Loucy (cell line): Measurements from ENCODE around the gene GPR63.

Source experiments
- H2AFZ ChIP-seq: fragments of 200-600 bp; sonication (generic); 2 replicates; pipeline ENCODE4 v1.6.0; 2016; ENCODE audit warnings: antibody characterized with exemption, mild to moderate bottlenecking, low read length, moderate library complexity
- H3F3A ChIP-seq: fragments of 200-600 bp; 2 replicates; pipeline ENCODE4 v1.6.0; 2016; ENCODE audit warnings: antibody characterized with exemption, low read depth, mild to moderate bottlenecking
- H3K27me3 ChIP-seq: fragments of 200-600 bp; sonication (generic); 2 replicates; pipeline ENCODE4 v1.6.1; 2014; ENCODE audit warnings: low read length, mild to moderate bottlenecking; ENCODE audit not compliant: insufficient read depth, poor library complexity, severe bottlenecking
- H3K36me3 ChIP-seq: fragments of 200-600 bp; sonication (generic); 2 replicates; pipeline ENCODE4 v1.6.1; 2016; ENCODE audit warnings: low read length; ENCODE audit not compliant: insufficient read depth
- H3K4me1 ChIP-seq: fragments of 200-600 bp; sonication (generic); 2 replicates; pipeline ENCODE4 v1.5.1; 2014; ENCODE audit warnings: low read length, mild to moderate bottlenecking; ENCODE audit not compliant: insufficient read depth, poor library complexity, severe bottlenecking
- H3K4me2 ChIP-seq: fragments of 200-600 bp; sonication (generic); 2 replicates; pipeline ENCODE4 v1.6.0; 2014; ENCODE audit warnings: antibody characterized with exemption, low read length, low read depth, mild to moderate bottlenecking; ENCODE audit not compliant: poor library complexity, severe bottlenecking
- H3K4me3 ChIP-seq: fragments of 200-600 bp; sonication (generic); 2 replicates; pipeline ENCODE4 v1.5.1; 2014; ENCODE audit warnings: low read length, mild to moderate bottlenecking, mixed read lengths; ENCODE audit not compliant: poor library complexity, severe bottlenecking
- H3K79me2 ChIP-seq: fragments of 200-600 bp; sonication (generic); 2 replicates; pipeline ENCODE4 v1.6.1; 2014; ENCODE audit warnings: low read length; ENCODE audit not compliant: insufficient read depth
- H3K9ac ChIP-seq: fragments of 200-600 bp; sonication (generic); 2 replicates; pipeline ENCODE4 v1.6.0; 2014; ENCODE audit warnings: mild to moderate bottlenecking, low read depth, low read length, moderate library complexity; ENCODE audit not compliant: poor library complexity, severe bottlenecking
- H3K9me2 ChIP-seq: fragments of 200-600 bp; sonication (generic); replicated peaks from 2 replicates; pipeline ENCODE4 v1.6.1; 2016; ENCODE audit warnings: low read depth, low read length, mixed read lengths
- H3K9me3 ChIP-seq: fragments of 200-600 bp; sonication (generic); 2 replicates; pipeline ENCODE4 v1.6.1; 2014; ENCODE audit warnings: mild to moderate bottlenecking, antibody characterized with exemption, low read length, low read depth; ENCODE audit not compliant: insufficient read depth
- H4K20me1 ChIP-seq: fragments of 200-600 bp; sonication (generic); 2 replicates; pipeline ENCODE4 v1.6.0; 2014; ENCODE audit warnings: antibody characterized with exemption, low read length, mild to moderate bottlenecking; ENCODE audit not compliant: insufficient read depth, poor library complexity, severe bottlenecking
- EZH2phosphoT487 ChIP-seq: fragments of 200-600 bp; IDR thresholded peaks from 2 replicates; pipeline ENCODE4 v1.6.1; 2018; ENCODE audit warnings: antibody characterized with exemption, mild to moderate bottlenecking, moderate library complexity, borderline replicate concordance
- TF ChIP-seq, protein P1 (sequence below): fragments of 200-600 bp; sonication (generic); conservative IDR thresholded peaks from 2 replicates; pipeline ENCODE4 v1.5.1; 2014; ENCODE audit warnings: mild to moderate bottlenecking, antibody characterized with exemption, low read length

GPR63 gene

DNA sequence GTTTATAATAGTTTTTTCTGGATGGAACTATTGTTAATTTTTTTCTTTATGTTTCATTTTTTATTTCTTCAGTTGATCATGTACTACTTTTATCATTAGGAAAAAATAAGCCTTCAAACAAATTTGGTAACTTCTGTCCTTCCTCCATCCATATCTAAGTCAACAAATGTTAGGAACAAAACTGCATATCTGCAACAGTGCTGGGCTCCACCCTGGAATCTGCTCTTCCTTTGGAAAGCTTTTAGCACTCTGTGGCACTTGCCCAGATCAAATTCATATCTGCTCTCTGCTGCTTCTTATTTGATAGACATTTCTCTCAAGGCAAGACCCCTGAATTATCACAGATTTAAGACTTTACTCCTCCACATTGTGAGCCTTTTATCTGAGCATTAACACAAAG, 24.3 kb upstream of the GPR63 start:
- H2AFZ ChIP-seq: no peak overlapping the region
- no peaks in the 10 kb centered on the region for H4K20me1 ChIP-seq
- H3K4me3 ChIP-seq: no peak overlapping the region
- no peaks in the 10 kb centered on the region for H3K27me3 ChIP-seq
- no peaks in the 10 kb centered on the region for H3K79me2 ChIP-seq
- no peaks in the 10 kb centered on the region for H3K36me3 ChIP-seq
- no peaks in the 10 kb centered on the region for H3K9me3 ChIP-seq
- H3K9me2 ChIP-seq: no peaks in the 10 kb centered on the region
- no peaks in the 10 kb centered on the region for H3F3A ChIP-seq
- H3K4me1 ChIP-seq: no peaks in the 10 kb centered on the region
- no peak overlapping the region for H3K9ac ChIP-seq
- no peak overlapping the region for H3K4me2 ChIP-seq
- TF ChIP-seq, protein P1, sequence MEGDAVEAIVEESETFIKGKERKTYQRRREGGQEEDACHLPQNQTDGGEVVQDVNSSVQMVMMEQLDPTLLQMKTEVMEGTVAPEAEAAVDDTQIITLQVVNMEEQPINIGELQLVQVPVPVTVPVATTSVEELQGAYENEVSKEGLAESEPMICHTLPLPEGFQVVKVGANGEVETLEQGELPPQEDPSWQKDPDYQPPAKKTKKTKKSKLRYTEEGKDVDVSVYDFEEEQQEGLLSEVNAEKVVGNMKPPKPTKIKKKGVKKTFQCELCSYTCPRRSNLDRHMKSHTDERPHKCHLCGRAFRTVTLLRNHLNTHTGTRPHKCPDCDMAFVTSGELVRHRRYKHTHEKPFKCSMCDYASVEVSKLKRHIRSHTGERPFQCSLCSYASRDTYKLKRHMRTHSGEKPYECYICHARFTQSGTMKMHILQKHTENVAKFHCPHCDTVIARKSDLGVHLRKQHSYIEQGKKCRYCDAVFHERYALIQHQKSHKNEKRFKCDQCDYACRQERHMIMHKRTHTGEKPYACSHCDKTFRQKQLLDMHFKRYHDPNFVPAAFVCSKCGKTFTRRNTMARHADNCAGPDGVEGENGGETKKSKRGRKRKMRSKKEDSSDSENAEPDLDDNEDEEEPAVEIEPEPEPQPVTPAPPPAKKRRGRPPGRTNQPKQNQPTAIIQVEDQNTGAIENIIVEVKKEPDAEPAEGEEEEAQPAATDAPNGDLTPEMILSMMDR: no peak
- TF ChIP-seq EZH2phosphoT487: no peak

DNA sequence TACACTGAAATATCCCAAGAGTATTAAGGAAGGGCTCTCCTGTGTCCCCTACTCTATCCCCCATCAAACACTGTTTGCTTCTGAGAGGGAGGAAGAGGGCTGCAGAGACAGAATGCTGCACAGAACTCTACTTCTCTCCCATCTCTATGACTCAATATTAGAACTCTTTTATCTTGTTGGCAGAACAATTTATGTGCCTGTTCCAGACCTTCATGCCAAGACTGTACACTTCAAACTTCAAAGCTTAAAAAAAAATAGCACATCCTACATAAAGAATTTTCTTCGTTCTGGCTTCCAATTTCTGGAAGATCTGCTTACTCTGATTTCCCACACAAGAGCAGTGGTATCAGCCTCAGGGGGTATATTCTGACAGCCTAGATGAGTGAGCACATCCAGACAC, 19.6 kb upstream of the GPR63 start:
- no peaks in the 10 kb centered on the region for H4K20me1 ChIP-seq
- H3K4me1 ChIP-seq: no peaks in the 10 kb centered on the region
- no peak overlapping the region for H3K4me3 ChIP-seq
- no peaks in the 10 kb centered on the region for H3F3A ChIP-seq
- H2AFZ ChIP-seq: no peak overlapping the region
- H3K79me2 ChIP-seq: no peaks in the 10 kb centered on the region
- TF ChIP-seq EZH2phosphoT487: no peak
- TF ChIP-seq, protein P1: no peak
- H3K27me3 ChIP-seq: no peaks in the 10 kb centered on the region
- H3K9ac ChIP-seq: no peak overlapping the region
- H3K9me2 ChIP-seq: no peaks in the 10 kb centered on the region
- H3K9me3 ChIP-seq: no peaks in the 10 kb centered on the region
- no peak overlapping the region for H3K4me2 ChIP-seq
- H3K36me3 ChIP-seq: no peaks in the 10 kb centered on the region

DNA sequence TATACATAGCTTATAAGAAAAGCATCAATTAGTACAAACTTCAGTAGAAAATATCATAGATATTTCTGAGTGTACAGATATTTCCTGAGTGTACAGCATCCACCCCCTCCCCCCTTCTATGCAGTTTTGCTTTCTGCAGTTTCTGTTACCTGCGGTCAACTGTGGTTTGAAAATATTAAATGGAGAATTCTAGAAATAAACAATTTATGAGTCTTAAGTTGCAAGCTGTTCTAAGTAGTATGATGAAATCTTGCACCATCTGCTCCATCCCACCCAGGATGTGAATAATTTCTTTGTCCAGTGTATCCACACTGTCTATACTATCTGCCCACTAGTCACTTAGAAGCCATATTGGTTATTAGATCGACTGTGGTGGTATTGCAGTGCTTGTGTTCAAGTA, 15.8 kb upstream of the GPR63 start:
- Histone ChIP-seq H4K20me1 (no peaks in the 10 kb centered on the region), H3K9me3 (no peaks in the 10 kb centered on the region), H3K9ac (no peak overlapping the region), H3K4me3 (no peak overlapping the region), H3K79me2 (no peaks in the 10 kb centered on the region), H3F3A (no peaks in the 10 kb centered on the region), H3K9me2 (no peaks in the 10 kb centered on the region), H3K4me2 (no peak overlapping the region), H3K27me3 (no peaks in the 10 kb centered on the region), H3K36me3 (no peaks in the 10 kb centered on the region), H3K4me1 (no peaks in the 10 kb centered on the region), H2AFZ (no peak overlapping the region)
- TF ChIP-seq, protein P1: no peak
- no peak for TF ChIP-seq EZH2phosphoT487
